Stomach (tissue), 4 donors: ENCODE measurements around the gene ITPRID1.

Source experiments
- CTCF ChIP-seq, 7 experiments: fragments of 450-650 bp in 4 of 7; fragments of 200-600 bp in 3 of 7; sonication (generic) in 3 of 7; IDR thresholded peaks; one replicate each; pipeline ENCODE4 v1.5.1; 2016 to 2019; ENCODE audit warnings: antibody characterized with exemption in 7 of 7, control low read depth in 2 of 7, mild to moderate bottlenecking in 1 of 7
- EP300 ChIP-seq: sonication (generic); formaldehyde crosslinking; IDR thresholded peaks from one replicate; pipeline ENCODE4 v1.6.1; 2017; ENCODE audit warnings: antibody characterized with exemption
- POLR2A ChIP-seq, 4 donors: fragments of 450-650 bp; IDR thresholded peaks; one replicate each; pipeline ENCODE4 v1.6.1; 2016; ENCODE audit warnings: antibody characterized with exemption in 4 of 4, control low read depth in 2 of 4, mild to moderate bottlenecking in 1 of 4, moderate library complexity in 1 of 4

GRCh38 chr7:31549611-31550010 lies 35.7 kb downstream of the ITPRID1 start:
- TF ChIP-seq CTCF (IDR thresholded peaks at IDR 0.05) (no peak), POLR2A (IDR thresholded peaks at IDR 0.05) (no peak), EP300 (no peak)
